GM12892 (cell line): Measurements from ENCODE around the gene ZNF41.

Source experiments
- POLR2A ChIP-seq: IDR thresholded peaks from 2 replicates; pipeline ENCODE4 v1.6.1; 2011; ENCODE audit warnings: low read depth, low read length, control low read depth
- POLR2AphosphoS5 ChIP-seq: IDR thresholded peaks from 2 replicates; pipeline ENCODE4 v1.6.1; 2011; ENCODE audit warnings: low read depth, low read length, control low read depth

GRCh38 chrX:47530049-47530448, 47.0 kb upstream of the ZNF41 start:
- TF ChIP-seq POLR2A (no peak), POLR2AphosphoS5 (no peak)
